Glutamatergic neuron (in vitro differentiated cells): Measurements from ENCODE around the gene MB. TPM values are rescaled to one million over a fixed set of nuclear protein-coding genes. Genes with fewer than 3 reads are reported as not detected.

ENCODE experiments used
- DNase-seq: peaks from one replicate; pipeline ENCODE4 v3.0.0; 2022
- H3K27ac Mint-ChIP-seq: one replicate; pipeline ENCODE4 v1.8.0; 2020; ENCODE audit warnings: mild to moderate bottlenecking, mixed read lengths, inconsistent platforms; ENCODE audit not compliant: unreplicated experiment
- H3K27me3 Mint-ChIP-seq: one replicate; pipeline ENCODE4 v1.8.0; 2020; ENCODE audit warnings: mild to moderate bottlenecking, moderate library complexity, mixed read lengths, inconsistent platforms; ENCODE audit not compliant: unreplicated experiment
- H3K36me3 Mint-ChIP-seq: one replicate; pipeline ENCODE4 v1.8.0; 2020; ENCODE audit warnings: mild to moderate bottlenecking, mixed read lengths, inconsistent platforms; ENCODE audit not compliant: unreplicated experiment
- H3K4me1 Mint-ChIP-seq: one replicate; pipeline ENCODE4 v1.8.0; 2020; ENCODE audit warnings: mild to moderate bottlenecking, low read depth, mixed read lengths, inconsistent platforms; ENCODE audit not compliant: unreplicated experiment
- H3K4me3 Mint-ChIP-seq: one replicate; pipeline ENCODE4 v1.8.0; 2020; ENCODE audit warnings: mild to moderate bottlenecking, mixed read lengths, inconsistent platforms; ENCODE audit not compliant: unreplicated experiment
- H3K9me3 Mint-ChIP-seq: one replicate; pipeline ENCODE4 v1.8.0; 2020; ENCODE audit warnings: mild to moderate bottlenecking, moderate library complexity, mixed read lengths, inconsistent platforms; ENCODE audit not compliant: unreplicated experiment
- CTCF ChIP-seq: fragments of 200-600 bp; sonication (generic); IDR thresholded peaks from one replicate; pipeline ENCODE4 v1.5.0; 2021; ENCODE audit not compliant: partially characterized antibody, unreplicated experiment
- total RNA-seq: library from RNA; stranded (reverse); fragmentation: NEBNext Ultra II Directional; extraction: Animal tissue kit (Norgen Biotek cat#: 25700); gene quantifications from one replicate; pipeline ENCODE4 v1.2.1, GENCODE V29; 2021; ENCODE audit not compliant: unreplicated experiment

MB gene
- total RNA-seq, 1 donor from 2014 or later: not detected

GRCh38 chr22:35661464-35661863 lies 44.3 kb upstream of the MB start:
- Mint-ChIP-seq H3K9me3 (peaks cover 3% of the 10 kb centered on the region), H3K27ac (no peak overlapping the region), H3K4me3 (no peak overlapping the region), H3K36me3 (peaks cover 17% of the 10 kb centered on the region), H3K4me1 (no peaks in the 10 kb centered on the region), H3K27me3 (peaks cover 7% of the 10 kb centered on the region)
- TF ChIP-seq CTCF: no peak
- DNase-seq: no peak

GRCh38 chr22:35660291-35661127 lies 43.4 kb upstream of the MB start:
- no peak overlapping the region for H3K4me3 Mint-ChIP-seq
- peaks cover 17% of the 10 kb centered on the region for H3K36me3 Mint-ChIP-seq
- H3K9me3 Mint-ChIP-seq: peaks cover 3% of the 10 kb centered on the region
- no peaks in the 10 kb centered on the region for H3K4me1 Mint-ChIP-seq
- H3K27me3 Mint-ChIP-seq: peaks cover 7% of the 10 kb centered on the region
- no peak overlapping the region for H3K27ac Mint-ChIP-seq
- no peak for TF ChIP-seq CTCF
- DNase-seq: no peak

GRCh38 chr22:35657571-35658312 lies 40.6 kb upstream of the MB start:
- no peak overlapping the region for H3K4me3 Mint-ChIP-seq
- H3K27ac Mint-ChIP-seq: no peak overlapping the region
- no peaks in the 10 kb centered on the region for H3K4me1 Mint-ChIP-seq
- no peaks in the 10 kb centered on the region for H3K9me3 Mint-ChIP-seq
- peaks cover 7% of the 10 kb centered on the region for H3K27me3 Mint-ChIP-seq
- peaks cover 13% of the 10 kb centered on the region for H3K36me3 Mint-ChIP-seq
- TF ChIP-seq CTCF: no peak
- no peak for DNase-seq

GRCh38 chr22:35656284-35656752 lies 39.2 kb upstream of the MB start:
- H3K27me3 Mint-ChIP-seq: peaks cover 4% of the 10 kb centered on the region
- no peaks in the 10 kb centered on the region for H3K9me3 Mint-ChIP-seq
- H3K27ac Mint-ChIP-seq: no peak overlapping the region
- no peak for DNase-seq
- no peak for TF ChIP-seq CTCF
- peaks cover 8% of the 10 kb centered on the region for H3K36me3 Mint-ChIP-seq
- H3K4me1 Mint-ChIP-seq: no peaks in the 10 kb centered on the region
- H3K4me3 Mint-ChIP-seq: no peak overlapping the region

- H3K4me3 Mint-ChIP-seq: no peak overlapping the region
- peaks cover 8% of the 10 kb centered on the region for H3K36me3 Mint-ChIP-seq
- H3K9me3 Mint-ChIP-seq: no peaks in the 10 kb centered on the region
- H3K27me3 Mint-ChIP-seq: no peaks in the 10 kb centered on the region
- no peak for DNase-seq
- no peak overlapping the region for H3K27ac Mint-ChIP-seq
- no peaks in the 10 kb centered on the region for H3K4me1 Mint-ChIP-seq
- no peak for TF ChIP-seq CTCF
Observed at GRCh38 chr22:35653824-35654223, 36.7 kb upstream of the MB start.
